Right cardiac atrium (tissue), 5 donors: ENCODE measurements around the gene C10orf95. TPM values are rescaled to one million over a fixed set of nuclear protein-coding genes. Genes with fewer than 3 reads are reported as not detected.

ENCODE experiments used
- ATAC-seq, 2 donors: fragments of 200-7000 bp; cut with Tn5 transposase; one replicate each; pipeline versions ENCODE4 v1.8.0 to v1.9.1; 2020; ENCODE audit warnings: moderate library complexity in 2 of 2, mild to moderate bottlenecking in 1 of 2
- DNase-seq, 3 donors: peaks; one replicate each; pipeline ENCODE4 v3.0.0-alpha.2; 2020
- H3K27ac ChIP-seq: one replicate; pipeline ENCODE4 v1.5.1; 2013; ENCODE audit warnings: mild to moderate bottlenecking, low read length, control low read depth, moderate library complexity
- H3K27me3 ChIP-seq: one replicate; pipeline ENCODE4 v1.6.1; 2013; ENCODE audit not compliant: control insufficient read depth, insufficient read depth
- H3K4me1 ChIP-seq: one replicate; pipeline ENCODE4 v1.6.1; 2013; ENCODE audit warnings: low read length; ENCODE audit not compliant: control insufficient read depth, insufficient read depth
- H3K4me3 ChIP-seq: one replicate; pipeline ENCODE4 v1.5.1; 2013; ENCODE audit warnings: low read length, control low read depth
- H3K9me3 ChIP-seq: one replicate; pipeline ENCODE4 v1.6.1; 2013; ENCODE audit warnings: low read length; ENCODE audit not compliant: control insufficient read depth
- WGBS: extraction: QIAGEN DNeasy Blood & Tissue Kit; methylation state at CpG from one replicate; pipeline ENCODE4 v1.1.7; 2013; 5-methylcytosine and 5-hydroxymethylcytosine counted together
- intact Hi-C, 4 donors: fragments of 100-400 bp; cut with DNase I; formaldehyde crosslinking; loops; one replicate each; pipeline versions ENCODE4 v1.11.0 to v1.14.0; 2022 to 2023
- microRNA-seq, 2 donors: library from miRNA; unstranded; fragments of <30 nt; microRNA quantifications; one replicate each; pipeline ENCODE4 v1.2.0, GENCODE V29; 2020 to 2021
- polyA plus RNA-seq: library from polyadenylated mRNA; stranded (reverse); fragments of 200-250 nt; gene quantifications from one replicate; pipeline ENCODE4 v1.2.3, GENCODE V29; 2013
- total RNA-seq, 4 donors: library from RNA; stranded (reverse); fragmentation: NEBNext Ultra II Directional; extraction: Animal tissue kit (Norgen Biotek cat#: 25700); gene quantifications; one replicate each; pipeline ENCODE4 v1.2.1, GENCODE V29; 2021
- donor health status: healthy with polysubstance abuse.
- donor health status: DM: no; HTN: yes; CAD: no.
- donor health status: DM: no; HTN: no; CAD: no.
- donor health status: DM: no; HTN: yes; CAD: no; lungs with severe emphysema.
- donor health status: DM: yes; HTN: yes; CAD: no.

Gene C10orf95
- total and polyA plus RNA-seq, 5 donors: 0.09 TPM; not detected in 4

DNA sequence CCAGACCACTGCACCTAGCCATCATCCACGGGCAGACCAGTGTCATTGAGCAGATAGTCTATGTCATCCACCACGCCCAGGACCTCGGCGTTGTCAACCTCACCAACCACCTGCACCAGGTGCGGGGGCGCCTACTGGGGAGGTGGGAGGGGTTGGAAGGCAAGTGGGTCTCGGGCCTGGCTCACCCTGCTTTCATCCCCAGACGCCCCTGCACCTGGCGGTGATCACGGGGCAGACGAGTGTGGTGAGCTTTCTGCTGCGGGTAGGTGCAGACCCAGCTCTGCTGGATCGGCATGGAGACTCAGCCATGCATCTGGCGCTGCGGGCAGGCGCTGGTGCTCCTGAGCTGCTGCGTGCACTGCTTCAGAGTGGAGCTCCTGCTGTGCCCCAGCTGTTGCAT lies 51.3 kb downstream of the C10orf95 start:
- intact Hi-C loops: loop anchor here in 2 of 4 donors (5.0 to 10.0 kb wide), 2 partner anchors 77 to 185 kb away; no protein-coding TSS in a partner anchor
- Histone ChIP-seq H3K4me3 (no peak overlapping the region), H3K9me3 (no peaks in the 10 kb centered on the region), H3K27ac (no peak overlapping the region), H3K27me3 (no peaks in the 10 kb centered on the region), H3K4me1 (peaks cover 2% of the 10 kb centered on the region)
- DNase-seq (peak in 2 of 3 donors; percentile 56 to 70), ATAC-seq (no peak)
- 84% methylated on average over 17 of the region's 17 CpGs for WGBS

Small RNA genes within 50 kb of the gene (microRNA-seq; reads per million reads assigned to microRNA genes)
- 192 to 1,785 reads per million in 2 donors for gene MIR146B

Other genes with a start within 250 kb of the C10orf95 start
- gene ELOVL3, start 225.2 kb downstream of the C10orf95 start, total RNA-seq: under 1 TPM; 0.17 to 0.56 (median 0.32) TPM
- 0.18 TPM for gene ELOVL3, start 225.2 kb downstream of the C10orf95 start, polyA plus RNA-seq
- under 1 TPM; 0.25 to 0.82 (median 0.29) TPM for gene PITX3, start 210.0 kb downstream of the C10orf95 start, total RNA-seq
- gene PITX3, start 210.0 kb downstream of the C10orf95 start, polyA plus RNA-seq: 0.52 TPM
- 10 to 100 TPM; 34.9 to 43.3 (median 36.9) TPM for gene GBF1, start 206.0 kb downstream of the C10orf95 start, total RNA-seq
- 17.2 TPM for gene GBF1, start 206.0 kb downstream of the C10orf95 start, polyA plus RNA-seq
- gene NFKB2, start 55.8 kb downstream of the C10orf95 start, total RNA-seq: 10 to 100 TPM in 3 of 4 donors, 1 to 10 TPM in 1; 9.3 to 18.2 (median 15.3) TPM
- gene NFKB2, start 55.8 kb downstream of the C10orf95 start, polyA plus RNA-seq: 9.7 TPM
- 1 to 10 TPM; 4.6 to 9.4 (median 6.6) TPM for gene PSD, start 32.8 kb downstream of the C10orf95 start, total RNA-seq
- gene PSD, start 32.8 kb downstream of the C10orf95 start, polyA plus RNA-seq: 5.7 TPM
- gene FBXL15, start 30.7 kb downstream of the C10orf95 start, total RNA-seq: 10 to 100 TPM; 14.0 to 15.6 (median 14.4) TPM
- 14.4 TPM for gene FBXL15, start 30.7 kb downstream of the C10orf95 start, polyA plus RNA-seq
- gene CUEDC2, start 19.0 kb downstream of the C10orf95 start, total RNA-seq: 10 to 100 TPM; 68.7 to 78.6 (median 71.6) TPM
- 94.6 TPM for gene CUEDC2, start 19.0 kb downstream of the C10orf95 start, polyA plus RNA-seq
- gene ACTR1A, start 51.2 kb upstream of the C10orf95 start, total RNA-seq: 100 to 1,000 TPM; 100 to 108 (median 107) TPM
- gene ACTR1A, start 51.2 kb upstream of the C10orf95 start, polyA plus RNA-seq: 106 TPM
- gene SUFU, start 52.4 kb upstream of the C10orf95 start, total RNA-seq: 10 to 100 TPM in 3 of 4 donors, 1 to 10 TPM in 1; 7.7 to 11.8 (median 11.4) TPM
- gene SUFU, start 52.4 kb upstream of the C10orf95 start, polyA plus RNA-seq: 6.7 TPM
- gene TRIM8, start 192.9 kb upstream of the C10orf95 start, total RNA-seq: 100 to 1,000 TPM; 104 to 120 (median 109) TPM
- gene TRIM8, start 192.9 kb upstream of the C10orf95 start, polyA plus RNA-seq: 71.4 TPM